Liver (tissue), 2 donors: ENCODE measurements around the gene CSNK2A2.

Source experiments
- ATF3 ChIP-seq: IDR thresholded peaks from 2 replicates; pipeline ENCODE4 v1.6.1; 2016; ENCODE audit warnings: antibody characterized with exemption
- TAF1 ChIP-seq: conservative IDR thresholded peaks from 2 replicates; pipeline ENCODE4 v1.6.1; 2016; ENCODE audit warnings: antibody characterized with exemption, mild to moderate bottlenecking
- TF ChIP-seq, protein P1 (sequence below): IDR thresholded peaks from 2 replicates; pipeline ENCODE4 v1.6.1; 2016; ENCODE audit warnings: antibody characterized with exemption
- donor health status: healthy.

DNA sequence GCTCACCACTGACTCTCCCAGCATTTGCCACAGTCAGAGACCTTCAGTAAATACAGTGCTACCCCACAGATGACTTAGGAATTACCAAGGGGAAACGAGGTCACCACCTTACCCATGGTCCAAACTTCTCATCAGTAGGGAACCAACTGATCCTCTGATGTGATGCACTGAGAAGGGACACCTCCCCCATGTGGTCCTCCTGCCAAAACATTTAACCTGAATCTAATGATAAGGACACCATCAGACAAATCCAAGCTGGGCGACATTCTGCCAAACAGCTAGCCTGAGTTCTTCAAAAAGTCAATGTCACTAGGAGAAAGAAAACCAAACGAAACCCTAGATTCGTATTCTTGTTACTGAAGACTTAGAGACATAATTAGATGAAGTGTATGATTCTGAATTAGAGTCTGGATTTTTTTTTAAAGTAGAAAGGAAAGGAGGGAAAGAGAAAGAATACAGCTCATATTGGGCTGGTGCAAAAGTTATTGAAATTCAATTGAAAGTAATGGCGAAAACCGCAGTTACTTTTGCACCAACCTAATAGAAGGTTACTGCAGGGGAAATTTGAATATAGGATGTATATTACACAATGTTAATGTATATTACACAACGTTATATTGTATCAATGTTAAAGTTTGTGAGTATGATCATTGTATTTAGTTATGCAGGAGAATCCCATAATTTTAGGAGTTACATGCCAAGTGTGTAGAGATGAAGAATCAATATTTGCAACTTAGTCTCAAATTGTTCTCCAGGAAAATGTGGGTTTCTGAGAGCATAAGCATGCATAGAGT is 2.3 kb upstream of the CSNK2A2 start:
- TF ChIP-seq, protein P1, sequence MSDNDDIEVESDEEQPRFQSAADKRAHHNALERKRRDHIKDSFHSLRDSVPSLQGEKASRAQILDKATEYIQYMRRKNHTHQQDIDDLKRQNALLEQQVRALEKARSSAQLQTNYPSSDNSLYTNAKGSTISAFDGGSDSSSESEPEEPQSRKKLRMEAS = no peak
- no peak for TF ChIP-seq TAF1
- no peak for TF ChIP-seq ATF3
